ENCODE data around the gene FBXW11.

DNA sequence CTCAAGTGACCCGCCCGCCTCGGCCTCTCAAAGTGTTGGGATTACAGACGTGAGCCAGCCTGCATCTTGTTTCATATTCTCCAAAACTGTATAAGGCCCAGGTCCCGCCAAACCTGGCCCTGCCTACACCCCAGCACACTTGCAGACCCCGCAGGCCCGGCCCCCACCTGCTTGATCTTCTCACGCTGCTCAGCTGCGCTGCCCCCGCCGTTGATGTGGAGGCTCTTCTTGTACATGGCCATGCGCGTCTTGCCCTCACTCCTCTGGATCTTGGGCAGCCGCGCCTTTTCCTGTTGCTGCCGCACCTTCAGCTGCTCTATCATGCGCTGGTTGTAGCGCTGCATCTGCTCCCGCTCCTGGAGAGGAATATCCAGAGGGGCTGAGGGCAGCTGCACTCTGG lies 49.0 kb upstream of the FBXW11 start:
- TF ChIP-seq POLR2A (IDR thresholded peaks at IDR 0.05) = no peak
- TF ChIP-seq, protein P1, sequence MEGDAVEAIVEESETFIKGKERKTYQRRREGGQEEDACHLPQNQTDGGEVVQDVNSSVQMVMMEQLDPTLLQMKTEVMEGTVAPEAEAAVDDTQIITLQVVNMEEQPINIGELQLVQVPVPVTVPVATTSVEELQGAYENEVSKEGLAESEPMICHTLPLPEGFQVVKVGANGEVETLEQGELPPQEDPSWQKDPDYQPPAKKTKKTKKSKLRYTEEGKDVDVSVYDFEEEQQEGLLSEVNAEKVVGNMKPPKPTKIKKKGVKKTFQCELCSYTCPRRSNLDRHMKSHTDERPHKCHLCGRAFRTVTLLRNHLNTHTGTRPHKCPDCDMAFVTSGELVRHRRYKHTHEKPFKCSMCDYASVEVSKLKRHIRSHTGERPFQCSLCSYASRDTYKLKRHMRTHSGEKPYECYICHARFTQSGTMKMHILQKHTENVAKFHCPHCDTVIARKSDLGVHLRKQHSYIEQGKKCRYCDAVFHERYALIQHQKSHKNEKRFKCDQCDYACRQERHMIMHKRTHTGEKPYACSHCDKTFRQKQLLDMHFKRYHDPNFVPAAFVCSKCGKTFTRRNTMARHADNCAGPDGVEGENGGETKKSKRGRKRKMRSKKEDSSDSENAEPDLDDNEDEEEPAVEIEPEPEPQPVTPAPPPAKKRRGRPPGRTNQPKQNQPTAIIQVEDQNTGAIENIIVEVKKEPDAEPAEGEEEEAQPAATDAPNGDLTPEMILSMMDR (IDR thresholded peaks at IDR 0.05) = no peak

Data from heart left ventricle (tissue), 13 donors.